Neutrophil (primary cell): ENCODE measurements around the gene OAF.

Experiments
- H3K27ac ChIP-seq: fragments of 200-600 bp; sonication (generic); 2 replicates; pipeline ENCODE4 v1.5.1; 2016; ENCODE audit warnings: mild to moderate bottlenecking, moderate library complexity
- H3K27me3 ChIP-seq: fragments of 200-600 bp; sonication (generic); 2 replicates; pipeline ENCODE4 v1.6.0; 2016; ENCODE audit warnings: mild to moderate bottlenecking
- H3K36me3 ChIP-seq: fragments of 200-600 bp; sonication (generic); 2 replicates; pipeline ENCODE4 v1.5.1; 2017
- H3K4me1 ChIP-seq, 2 experiments: fragments of 200-600 bp in 1 of 2; sonication (generic) in 1 of 2; 1 replicate in 1 of 2; 2 replicates in 1 of 2; pipeline versions ENCODE4 v1.5.1 to v1.6.1; 2013 to 2016; ENCODE audit warnings: low read depth in 1 of 2, low read length in 1 of 2, mild to moderate bottlenecking in 1 of 2, moderate library complexity in 1 of 2; ENCODE audit not compliant: control insufficient read depth in 1 of 2, insufficient read depth in 1 of 2
- H3K4me3 ChIP-seq, 2 experiments: fragments of 200-600 bp in 1 of 2; sonication (generic) in 1 of 2; 1 replicate in 1 of 2; 2 replicates in 1 of 2; pipeline ENCODE4 v1.5.1; 2013 to 2016; ENCODE audit warnings: low read depth in 1 of 2, low read length in 1 of 2, mild to moderate bottlenecking in 1 of 2, moderate library complexity in 1 of 2
- H3K9me3 ChIP-seq: fragments of 200-600 bp; sonication (generic); 2 replicates; pipeline ENCODE4 v1.5.1; 2016
- TF ChIP-seq, protein P1 (sequence below): fragments of 200-600 bp; sonication (generic); IDR thresholded peaks from 2 replicates; pipeline ENCODE4 v1.5.1; 2016; ENCODE audit warnings: antibody characterized with exemption

OAF gene

GRCh38 chr11:120200677-120201076, 10.2 kb upstream of the OAF start:
- no peaks in the 10 kb centered on the region for H3K9me3 ChIP-seq
- TF ChIP-seq, protein P1, sequence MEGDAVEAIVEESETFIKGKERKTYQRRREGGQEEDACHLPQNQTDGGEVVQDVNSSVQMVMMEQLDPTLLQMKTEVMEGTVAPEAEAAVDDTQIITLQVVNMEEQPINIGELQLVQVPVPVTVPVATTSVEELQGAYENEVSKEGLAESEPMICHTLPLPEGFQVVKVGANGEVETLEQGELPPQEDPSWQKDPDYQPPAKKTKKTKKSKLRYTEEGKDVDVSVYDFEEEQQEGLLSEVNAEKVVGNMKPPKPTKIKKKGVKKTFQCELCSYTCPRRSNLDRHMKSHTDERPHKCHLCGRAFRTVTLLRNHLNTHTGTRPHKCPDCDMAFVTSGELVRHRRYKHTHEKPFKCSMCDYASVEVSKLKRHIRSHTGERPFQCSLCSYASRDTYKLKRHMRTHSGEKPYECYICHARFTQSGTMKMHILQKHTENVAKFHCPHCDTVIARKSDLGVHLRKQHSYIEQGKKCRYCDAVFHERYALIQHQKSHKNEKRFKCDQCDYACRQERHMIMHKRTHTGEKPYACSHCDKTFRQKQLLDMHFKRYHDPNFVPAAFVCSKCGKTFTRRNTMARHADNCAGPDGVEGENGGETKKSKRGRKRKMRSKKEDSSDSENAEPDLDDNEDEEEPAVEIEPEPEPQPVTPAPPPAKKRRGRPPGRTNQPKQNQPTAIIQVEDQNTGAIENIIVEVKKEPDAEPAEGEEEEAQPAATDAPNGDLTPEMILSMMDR: no peak
- H3K27ac ChIP-seq: no peak overlapping the region

GRCh38 chr11:120201653-120202052, 9.2 kb upstream of the OAF start:
- Histone ChIP-seq H3K27ac (no peak overlapping the region), H3K27me3 (peaks cover 61% of the 10 kb centered on the region), H3K9me3 (no peaks in the 10 kb centered on the region), H3K36me3 (no peaks in the 10 kb centered on the region), H3K4me3 (no peak overlapping the region), H3K4me1 (no peaks in the 10 kb centered on the region)
- TF ChIP-seq, protein P1: no peak

More at GRCh38 chr11:120200677-120201076, 10.2 kb upstream of the OAF start:
- H3K4me1 ChIP-seq: no peaks in the 10 kb centered on the region
- H3K4me3 ChIP-seq: no peak overlapping the region
- no peaks in the 10 kb centered on the region for H3K36me3 ChIP-seq
- H3K27me3 ChIP-seq: peaks cover 62% of the 10 kb centered on the region

DNA sequence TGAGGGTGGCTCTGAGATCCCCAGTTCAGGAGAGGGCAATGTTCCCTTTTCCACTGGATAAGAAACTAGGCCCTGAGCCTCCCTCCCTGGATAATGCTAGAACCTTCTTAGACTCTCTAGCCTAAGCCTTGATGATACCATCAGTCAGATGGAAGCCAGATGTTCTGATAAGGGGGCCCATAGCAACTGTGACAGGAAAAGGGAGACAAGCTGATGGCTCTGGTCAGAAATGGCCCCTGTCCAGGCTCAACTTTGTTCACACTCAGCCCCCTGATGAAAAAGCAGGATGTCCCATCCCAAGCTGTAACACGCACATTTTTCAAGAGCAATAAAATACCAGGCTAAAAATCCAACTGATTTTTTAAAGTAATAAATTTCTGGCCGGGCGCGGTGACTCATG, 7.2 kb upstream of the OAF start:
- no peaks in the 10 kb centered on the region for H3K36me3 ChIP-seq
- H3K4me1 ChIP-seq: peaks cover under 1 to 1% of the 10 kb centered on the region in 2 experiments
- no peaks in the 10 kb centered on the region for H3K9me3 ChIP-seq
- peaks cover 71% of the 10 kb centered on the region for H3K27me3 ChIP-seq
- no peak overlapping the region for H3K27ac ChIP-seq
- no peak overlapping the region for H3K4me3 ChIP-seq
- TF ChIP-seq, protein P1: no peak

DNA sequence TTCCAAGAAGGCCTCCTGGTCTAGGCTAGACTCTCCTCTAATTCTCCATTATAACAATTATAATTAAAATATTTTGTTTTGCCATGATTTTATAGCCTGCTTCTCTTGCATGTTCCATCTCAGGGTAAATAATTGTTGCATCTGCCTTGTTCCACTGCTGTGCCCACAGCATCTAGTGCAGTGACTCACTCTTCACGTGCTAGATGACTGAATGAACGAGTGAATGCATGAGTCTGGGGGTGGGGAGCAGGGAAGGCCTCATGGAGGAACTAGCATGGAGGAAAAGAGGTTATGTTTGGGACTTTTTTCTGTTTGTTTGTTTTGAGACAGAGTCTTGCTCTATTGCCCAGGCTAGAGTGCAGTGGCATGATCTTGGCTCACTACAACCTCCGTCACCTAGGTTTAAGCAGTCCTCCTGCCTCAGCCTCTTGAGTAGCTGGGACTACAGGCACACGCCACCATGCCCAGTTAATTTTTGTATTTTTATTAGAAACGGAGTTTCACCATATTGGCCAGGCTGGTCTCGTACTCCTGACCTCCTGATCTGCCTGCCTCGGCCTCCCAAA, 5.2 kb upstream of the OAF start:
- H3K27ac ChIP-seq: no peak overlapping the region
- TF ChIP-seq, protein P1: no peak

DNA sequence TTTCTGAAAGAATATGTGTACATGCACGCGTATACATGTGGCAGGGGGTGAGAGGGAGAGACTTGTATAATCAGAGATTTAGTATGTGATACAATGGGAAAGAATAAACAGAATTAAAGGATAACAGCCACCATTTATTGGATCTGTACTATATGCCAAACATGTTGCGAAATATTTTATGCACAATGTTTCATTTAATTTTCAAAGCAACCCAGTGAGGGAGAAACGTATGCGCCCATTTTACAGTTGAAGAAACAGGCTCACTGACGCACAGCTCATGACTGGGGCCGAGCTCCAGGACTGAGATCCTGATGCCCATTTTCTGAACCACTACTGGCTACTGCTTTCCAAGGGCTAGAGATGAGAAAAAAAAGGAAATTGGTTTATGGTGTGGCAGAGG, 3.3 kb upstream of the OAF start:
- no peaks in the 10 kb centered on the region for H3K9me3 ChIP-seq
- H3K4me1 ChIP-seq: peaks cover 11 to 22% of the 10 kb centered on the region in 2 experiments
- H3K4me3 ChIP-seq: no peak overlapping the region
- H3K36me3 ChIP-seq: no peaks in the 10 kb centered on the region
- TF ChIP-seq, protein P1: no peak
- H3K27me3 ChIP-seq: peaks cover 77% of the 10 kb centered on the region
- H3K27ac ChIP-seq: no peak overlapping the region

More for the DNA sequence above, 5.2 kb upstream of the OAF start:
- H3K4me3 ChIP-seq: no peak overlapping the region
- no peaks in the 10 kb centered on the region for H3K9me3 ChIP-seq
- peaks cover 9 to 16% of the 10 kb centered on the region in 2 experiments for H3K4me1 ChIP-seq
- no peaks in the 10 kb centered on the region for H3K36me3 ChIP-seq
- peaks cover 77% of the 10 kb centered on the region for H3K27me3 ChIP-seq
